Stimulated activated CD4-positive, alpha-beta T cell treated with anti-CD3 and anti-CD28 coated beads, Interleukin-12 subunit alpha, Interleukin-12 subunit beta, amount 100 ng/mL, for 24 hours (primary cell): ENCODE data around the gene ZNF605.
A peak's percentile ranks its signal among the peaks of the same experiment; 100 is the strongest.
"Not testable (repeated sequence)": the region's sequence is repeated elsewhere in the genome, so short reads cannot be mapped to it uniquely, and the experiment has no call there.

ENCODE experiments used
- DNase-seq, 2 experiments: peaks; one replicate each; pipeline ENCODE4 v3.0.0-alpha.2; 2020; ENCODE audit warnings: low read depth in 2 of 2

ZNF605 gene

GRCh38 chr12:132908145-132909029 is 47.7 kb downstream of the ZNF605 start:
- DNase-seq: peak; percentile 92 to 94

GRCh38 chr12:132907789-132908144 is 48.3 kb downstream of the ZNF605 start:
- DNase-seq: not testable (repeated sequence)

GRCh38 chr12:132907216-132907615 is 48.9 kb downstream of the ZNF605 start:
- DNase-seq: no peak

GRCh38 chr12:132904718-132905328 is 51.3 kb downstream of the ZNF605 start:
- peak; percentile 80 to 90 for DNase-seq

DNA sequence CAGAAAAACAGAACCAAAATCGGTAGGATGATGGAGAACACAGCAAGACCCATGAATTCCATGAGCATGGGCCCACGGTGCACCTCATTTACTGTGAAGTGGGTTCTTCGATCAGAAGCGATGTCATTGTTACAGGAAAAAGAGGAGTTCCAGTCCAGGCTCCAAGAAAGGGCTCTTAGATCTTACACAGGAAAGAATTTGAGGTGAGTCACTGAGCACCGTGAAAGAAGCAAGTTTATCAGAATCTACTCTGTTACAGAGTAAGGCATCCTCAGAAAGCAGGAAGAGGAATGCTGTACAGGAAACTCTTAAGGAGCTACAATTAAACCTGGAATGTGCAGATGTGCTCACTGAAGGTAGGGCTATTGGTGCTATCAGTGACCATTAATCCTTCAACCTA is 57.1 kb downstream of the ZNF605 start:
- no peak for DNase-seq

- DNase-seq: no peak
Measured at GRCh38 chr12:132888852-132889251, 67.3 kb downstream of the ZNF605 start.

GRCh38 chr12:132887513-132888351 is 68.4 kb downstream of the ZNF605 start, which contains the start of gene CHFR:
Gene CHFR, minus strand, starts transcription at chr12:132887605. Its CDS starts 277 bp downstream, at chr12:132887328.
- peak; percentile 89 to 92 for DNase-seq

DNA sequence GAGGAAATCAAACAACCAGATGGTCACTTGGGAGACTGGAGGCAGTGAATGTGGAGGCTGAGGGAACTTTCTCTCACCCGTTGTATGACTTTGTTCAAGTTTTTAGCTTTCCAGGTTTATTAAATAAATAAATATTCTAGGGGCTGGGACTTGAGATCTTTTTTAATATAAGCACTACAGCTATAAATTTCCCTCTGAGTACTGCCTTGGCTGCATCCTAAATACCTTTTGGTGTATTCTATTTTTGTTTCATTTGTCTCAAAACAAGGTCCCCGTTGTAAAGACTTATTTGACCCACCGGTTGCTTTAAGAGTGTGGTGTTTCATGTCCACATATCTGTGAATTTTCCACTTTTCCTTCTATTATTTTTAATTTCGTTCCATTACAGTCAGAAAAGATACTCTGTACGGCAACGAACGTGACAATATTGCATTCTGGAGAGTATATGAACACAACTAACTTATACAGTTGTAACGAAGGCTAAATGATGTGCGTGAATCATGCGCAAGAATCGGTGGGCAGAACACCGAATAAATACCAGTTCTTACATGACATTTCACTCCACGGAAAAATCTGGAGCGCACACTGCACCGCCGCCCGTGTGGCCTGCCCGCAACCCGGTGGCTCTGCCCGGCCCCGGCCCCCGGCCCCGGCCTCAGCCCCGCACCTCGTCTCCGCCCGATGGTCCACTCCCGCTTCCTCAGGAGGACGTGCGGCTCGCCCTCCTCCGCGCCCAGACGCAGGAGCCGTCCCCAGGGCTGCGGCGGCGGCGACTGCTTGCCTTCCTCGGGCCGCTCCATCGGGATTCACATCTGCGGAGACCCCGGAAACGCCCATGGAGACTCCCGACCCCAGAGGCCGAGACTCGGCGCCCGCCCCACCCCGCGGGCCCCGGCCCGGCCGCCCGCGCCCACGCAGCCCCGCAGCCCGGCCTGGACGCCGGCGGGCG is 69.3 kb downstream of the ZNF605 start:
- no peak for DNase-seq

DNA sequence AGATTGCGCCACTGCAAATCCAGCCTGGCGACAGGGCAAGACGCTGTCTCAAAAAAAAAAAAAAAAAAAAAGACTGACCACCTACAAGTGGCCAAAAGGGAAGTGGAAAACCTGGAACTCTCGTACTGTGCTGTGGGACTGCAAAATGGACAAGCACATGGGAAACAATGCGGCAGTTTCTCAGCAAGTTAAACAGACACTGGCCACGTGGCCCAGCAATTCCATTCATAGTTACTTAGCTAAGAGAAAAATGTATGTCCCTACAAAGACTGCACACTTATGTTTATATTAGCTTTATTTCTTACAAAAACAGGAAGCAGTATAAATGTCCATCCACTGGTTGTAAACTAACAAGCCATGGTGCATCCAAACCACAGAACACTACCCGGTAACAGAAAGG is 74.3 kb downstream of the ZNF605 start:
- no peak for DNase-seq

GRCh38 chr12:132874620-132875019 is 81.5 kb downstream of the ZNF605 start:
- not testable (repeated sequence) for DNase-seq

- DNase-seq: no peak
Measured at GRCh38 chr12:132874175-132874574, 81.9 kb downstream of the ZNF605 start.

DNA sequence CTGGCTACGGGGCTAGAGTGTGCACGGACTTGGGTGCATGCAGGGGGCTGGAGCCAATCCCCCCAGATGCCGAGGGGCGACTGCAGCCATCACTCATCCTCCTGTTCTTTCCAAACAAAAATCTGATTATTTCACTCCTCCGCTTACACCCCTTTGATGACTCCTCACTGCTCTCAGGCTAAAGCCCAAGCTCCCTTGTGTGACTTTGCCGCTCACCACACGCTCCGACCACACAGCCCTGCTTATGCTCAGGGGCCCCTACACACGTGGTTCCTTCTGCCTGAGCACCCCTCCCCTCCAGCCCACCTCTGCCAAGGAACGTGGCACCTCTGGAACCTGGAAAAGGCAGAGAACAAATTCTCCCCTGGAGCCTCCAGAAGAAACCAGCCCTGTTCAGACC is 82.4 kb downstream of the ZNF605 start:
- DNase-seq: no peak

- DNase-seq: no peak
Measured at GRCh38 chr12:132872975-132873421, 83.1 kb downstream of the ZNF605 start.

- DNase-seq: no peak
Measured at GRCh38 chr12:132872073-132872855, 83.8 kb downstream of the ZNF605 start.

DNA sequence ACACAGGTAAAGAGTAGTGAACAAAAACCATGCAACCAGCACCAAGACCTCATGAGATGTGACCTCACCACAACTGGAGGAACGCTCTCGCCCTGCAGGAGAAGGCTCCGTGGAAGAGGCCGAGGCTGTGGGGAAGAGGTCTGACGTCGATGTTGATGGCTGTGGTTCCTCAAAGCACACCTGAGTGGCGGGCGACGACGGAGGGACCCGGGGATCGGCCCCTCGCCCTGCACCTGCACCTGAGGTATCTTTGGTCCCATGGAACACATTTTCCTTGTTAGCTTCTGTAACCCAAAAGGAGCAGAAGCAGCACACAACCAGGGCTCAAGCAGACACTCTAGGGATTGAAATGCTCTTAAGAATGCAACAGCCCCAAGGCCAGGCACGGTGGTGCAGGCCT is 86.6 kb downstream of the ZNF605 start:
- DNase-seq: no peak
